Suprapubic skin (tissue), 4 donors: Measurements from ENCODE around the gene GRPEL2. TPM values are rescaled to one million over a fixed set of nuclear protein-coding genes. Genes with fewer than 3 reads are reported as not detected.

Source experiments
- DNase-seq, 2 donors: peaks; one replicate each; pipeline ENCODE4 v3.0.0-alpha.2; 2019; ENCODE audit warnings: low spot score in 2 of 2
- H3K27ac ChIP-seq: fragments of 200-600 bp; sonication (generic); one replicate; pipeline ENCODE4 v1.5.1; 2019
- H3K27me3 ChIP-seq: fragments of 200-600 bp; sonication (generic); one replicate; pipeline ENCODE4 v1.5.1; 2019
- H3K36me3 ChIP-seq: fragments of 200-600 bp; sonication (generic); one replicate; pipeline ENCODE4 v1.5.1; 2019
- H3K4me1 ChIP-seq: fragments of 200-600 bp; sonication (generic); one replicate; pipeline ENCODE4 v1.5.1; 2019
- H3K4me3 ChIP-seq: fragments of 200-600 bp; sonication (generic); one replicate; pipeline ENCODE4 v1.5.1; 2019; ENCODE audit warnings: mild to moderate bottlenecking
- H3K9me3 ChIP-seq: fragments of 200-600 bp; sonication (generic); one replicate; pipeline ENCODE4 v1.5.1; 2019
- CTCF ChIP-seq, 2 donors: fragments of 200-600 bp in 1 of 2; fragments of 450-650 bp in 1 of 2; sonication (generic) in 1 of 2; IDR thresholded peaks; one replicate each; pipeline ENCODE4 v1.5.1; 2016 to 2019; ENCODE audit warnings: antibody characterized with exemption in 2 of 2, mild to moderate bottlenecking in 1 of 2, moderate library complexity in 1 of 2
- EP300 ChIP-seq: sonication (generic); formaldehyde crosslinking; IDR thresholded peaks from one replicate; pipeline ENCODE4 v1.6.1; 2017; ENCODE audit warnings: antibody characterized with exemption
- POLR2A ChIP-seq, 2 donors: fragments of 450-650 bp; IDR thresholded peaks; one replicate each; pipeline ENCODE4 v1.6.1; 2017; ENCODE audit warnings: antibody characterized with exemption in 2 of 2, mild to moderate bottlenecking in 2 of 2, moderate library complexity in 2 of 2
- POLR2AphosphoS5 ChIP-seq, 3 donors: sonication (generic); formaldehyde crosslinking; IDR thresholded peaks; one replicate each; pipeline ENCODE4 v1.6.1; 2017; ENCODE audit warnings: antibody characterized with exemption in 3 of 3
- WGBS: methylation state at CpG from one replicate; pipeline ENCODE4 v1.1.5; 2018; 5-methylcytosine and 5-hydroxymethylcytosine counted together
- total RNA-seq, 4 donors: library from RNA; depleted of rRNA; stranded (reverse); fragments of >200 nt; gene quantifications; one replicate each; pipeline ENCODE4 v1.1.0, GENCODE V29; 2016

GRPEL2 gene
- total RNA-seq, 4 donors from 2014 or later: 8.4 to 12.4 (median 10.6) TPM

- Histone ChIP-seq H3K27ac (no peak overlapping the region), H3K4me1 (peaks cover 16% of the 10 kb centered on the region), H3K9me3 (no peaks in the 10 kb centered on the region), H3K27me3 (no peaks in the 10 kb centered on the region), H3K4me3 (no peak overlapping the region), H3K36me3 (peaks cover 55% of the 10 kb centered on the region)
- 87% methylated on average over 2 of the region's 2 CpGs for WGBS
- no peak for DNase-seq
- no peak for TF ChIP-seq POLR2AphosphoS5 (IDR thresholded peaks at IDR 0.05)
- TF ChIP-seq POLR2A (IDR thresholded peaks at IDR 0.05): no peak
- no peak for TF ChIP-seq CTCF (IDR thresholded peaks at IDR 0.05)
- TF ChIP-seq EP300: no peak
Observed at GRCh38 chr5:149353911-149354310, 8.6 kb downstream of the GRPEL2 start.

DNA sequence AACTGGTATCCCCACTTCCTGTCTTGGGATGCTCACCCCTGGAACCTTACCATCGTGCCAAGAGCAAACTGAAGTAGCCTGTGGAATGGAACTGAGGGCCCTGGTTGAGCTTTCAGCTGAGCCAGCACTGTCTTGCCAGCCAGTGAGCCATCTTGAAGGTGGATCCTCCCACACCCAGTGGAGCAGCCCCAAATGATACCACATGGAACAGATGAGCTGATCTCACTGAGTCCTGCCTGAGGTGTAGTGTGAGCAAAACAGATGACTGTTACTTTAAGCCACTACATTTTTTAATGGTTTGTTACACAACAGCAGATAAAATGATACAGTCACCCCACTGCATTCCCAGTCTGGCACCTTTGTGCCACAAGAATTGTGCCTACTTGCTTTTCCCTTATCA lies 10.4 kb downstream of the GRPEL2 start:
- no peak for DNase-seq
- no peak overlapping the region for H3K4me3 ChIP-seq
- TF ChIP-seq POLR2A (IDR thresholded peaks at IDR 0.05) (no peak), EP300 (no peak), POLR2AphosphoS5 (IDR thresholded peaks at IDR 0.05) (no peak), CTCF (IDR thresholded peaks at IDR 0.05) (no peak)
- peaks cover 20% of the 10 kb centered on the region for H3K4me1 ChIP-seq
- 80% methylated on average over 1 of the region's 1 CpG for WGBS
- H3K27me3 ChIP-seq: no peaks in the 10 kb centered on the region
- no peaks in the 10 kb centered on the region for H3K9me3 ChIP-seq
- H3K27ac ChIP-seq: no peak overlapping the region
- H3K36me3 ChIP-seq: peaks cover 37% of the 10 kb centered on the region

DNA sequence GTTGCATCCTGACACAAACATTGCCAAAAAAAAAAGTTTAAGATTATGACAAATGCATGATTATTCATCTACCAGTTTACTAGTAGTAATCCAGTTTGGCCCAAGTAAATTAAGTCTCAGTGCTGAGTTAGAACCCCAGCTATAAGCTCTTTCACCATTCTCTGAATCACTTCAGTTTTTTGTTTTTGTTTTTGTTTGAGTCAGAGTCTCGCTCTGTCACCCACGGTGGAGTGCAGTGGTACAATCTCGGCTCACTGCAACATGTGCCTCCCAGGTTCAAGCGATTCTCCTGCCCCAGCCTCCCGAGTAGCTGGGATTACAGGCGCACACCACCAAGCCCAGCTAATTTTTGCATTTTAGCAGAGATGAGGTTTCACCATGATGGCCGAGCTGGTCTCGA lies 11.1 kb downstream of the GRPEL2 start:
- no peak overlapping the region for H3K27ac ChIP-seq
- DNase-seq: no peak
- peaks cover 30% of the 10 kb centered on the region for H3K36me3 ChIP-seq
- H3K27me3 ChIP-seq: no peaks in the 10 kb centered on the region
- no peak overlapping the region for H3K4me3 ChIP-seq
- peaks cover 20% of the 10 kb centered on the region for H3K4me1 ChIP-seq
- no peak for TF ChIP-seq POLR2A (IDR thresholded peaks at IDR 0.05)
- no peaks in the 10 kb centered on the region for H3K9me3 ChIP-seq
- 94% methylated on average over 8 of the region's 8 CpGs for WGBS

DNA sequence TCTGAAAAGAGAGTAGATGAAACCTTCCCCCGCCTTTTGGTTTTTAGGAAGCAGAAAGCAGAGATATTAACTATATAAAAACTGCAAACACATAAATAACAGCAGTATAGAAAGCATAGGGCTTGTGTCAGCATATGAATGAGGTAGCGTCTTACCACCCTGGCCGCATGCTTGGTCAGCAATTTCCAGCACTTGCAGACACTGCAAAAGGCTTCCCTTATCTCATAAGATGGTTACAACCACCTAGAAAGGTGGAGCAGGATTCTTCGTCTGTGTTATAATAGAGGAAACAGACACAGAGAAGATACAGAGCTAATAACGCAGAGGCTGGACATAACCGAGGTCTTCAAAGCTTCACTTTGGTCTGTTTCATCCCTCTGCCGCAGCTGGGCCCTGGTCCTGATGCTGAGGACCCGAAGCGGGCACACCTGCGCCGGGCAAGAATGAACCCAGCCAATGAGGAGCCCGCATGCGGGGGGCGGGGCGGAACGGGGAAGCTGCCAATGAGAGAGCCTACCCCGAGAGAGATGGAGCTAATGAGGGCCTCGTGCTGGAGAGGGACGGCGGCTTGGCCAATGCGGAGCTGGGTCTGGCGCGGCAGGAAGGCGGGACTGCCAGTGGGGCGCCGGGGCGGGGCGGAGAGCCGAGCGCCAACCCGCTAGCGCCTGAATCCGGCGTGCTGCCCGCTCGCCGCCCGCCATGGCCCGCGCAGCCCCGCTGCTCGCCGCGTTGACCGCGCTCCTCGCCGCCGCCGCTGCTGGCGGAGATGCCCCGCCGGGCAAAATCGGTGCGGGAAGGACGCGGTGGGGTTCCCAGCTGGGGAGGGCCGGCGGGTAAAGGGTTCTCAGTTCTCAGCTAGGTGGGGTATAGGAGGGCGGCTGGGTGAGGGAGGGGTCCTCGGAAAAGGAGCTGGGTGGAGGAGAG lies 12.3 kb downstream of the GRPEL2 start, which contains the start of gene PCYOX1L:
TSS of gene PCYOX1L (plus strand) at position 677 of the 924 bp plus-strand sequence. CDS start at position 700, 23 bp downstream.
- TF ChIP-seq POLR2AphosphoS5 (IDR thresholded peaks at IDR 0.05) (no peak), EP300 (no peak), POLR2A (IDR thresholded peaks at IDR 0.05) (peak in 1 of 2 donors; percentile 25), CTCF (IDR thresholded peaks at IDR 0.05) (no peak)
- WGBS: 5% methylated on average over 23 of the region's 61 CpGs
- H3K4me1 ChIP-seq: peaks cover 20% of the 10 kb centered on the region
- H3K27me3 ChIP-seq: no peaks in the 10 kb centered on the region
- peak within 1 kb of the TSS; percentile 68 for H3K4me3 ChIP-seq
- H3K27ac ChIP-seq: peak within 1 kb of the TSS; percentile 71
- no peaks in the 10 kb centered on the region for H3K9me3 ChIP-seq
- H3K36me3 ChIP-seq: peaks cover 18% of the 10 kb centered on the region
- DNase-seq: peak; percentile 96

- Histone ChIP-seq H3K36me3 (peaks cover 15% of the 10 kb centered on the region), H3K9me3 (no peaks in the 10 kb centered on the region), H3K4me3 (peak overlapping the region; percentile 68), H3K27me3 (no peaks in the 10 kb centered on the region), H3K27ac (peak overlapping the region; percentile 71), H3K4me1 (peaks cover 20% of the 10 kb centered on the region)
- DNase-seq: peak in 1 of 2 donors; percentile 85
- WGBS: under 1% methylated on average over 13 of the region's 18 CpGs
- TF ChIP-seq POLR2A (IDR thresholded peaks at IDR 0.05) (no peak), EP300 (no peak), POLR2AphosphoS5 (IDR thresholded peaks at IDR 0.05) (no peak), CTCF (IDR thresholded peaks at IDR 0.05) (no peak)
Observed at GRCh38 chr5:149358294-149358651, 13.0 kb downstream of the GRPEL2 start.
